DOHH2 (cell line): ENCODE measurements around the gene IFI27.

ENCODE experiments used
- EZH2phosphoT487 ChIP-seq: fragments of 200-600 bp; sonication (generic); IDR thresholded peaks from 2 replicates; pipeline ENCODE4 v1.6.1; 2017; ENCODE audit warnings: borderline replicate concordance, mild to moderate bottlenecking, antibody characterized with exemption, low read length, moderate library complexity, mixed read lengths
- TF ChIP-seq, protein P1 (sequence below): fragments of 200-600 bp; sonication (generic); IDR thresholded peaks from one replicate; pipeline ENCODE4 v1.5.1; 2014; ENCODE audit warnings: antibody characterized with exemption, mild to moderate bottlenecking, low read depth, low read length; ENCODE audit not compliant: poor library complexity, severe bottlenecking

DNA sequence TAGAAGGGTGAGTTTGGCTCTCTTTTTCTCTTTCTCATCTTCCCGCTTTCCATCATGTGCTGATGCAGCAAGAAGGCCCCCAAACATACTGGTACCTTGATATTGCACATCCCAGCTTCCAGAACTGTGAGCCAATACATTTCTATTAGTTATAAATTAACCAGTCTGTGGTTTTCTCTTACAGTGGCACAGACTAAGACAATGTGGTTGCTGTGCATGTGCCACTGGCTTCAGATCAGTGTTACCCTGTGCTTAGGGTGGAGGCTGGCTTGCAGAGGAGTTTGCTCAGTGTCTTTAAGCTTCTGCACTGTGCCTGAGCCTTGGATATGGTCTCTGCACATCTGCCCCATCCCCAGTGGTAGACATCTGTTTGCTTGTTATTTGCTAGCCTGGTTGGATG lies 13.3 kb downstream of the IFI27 start:
- TF ChIP-seq, protein P1, sequence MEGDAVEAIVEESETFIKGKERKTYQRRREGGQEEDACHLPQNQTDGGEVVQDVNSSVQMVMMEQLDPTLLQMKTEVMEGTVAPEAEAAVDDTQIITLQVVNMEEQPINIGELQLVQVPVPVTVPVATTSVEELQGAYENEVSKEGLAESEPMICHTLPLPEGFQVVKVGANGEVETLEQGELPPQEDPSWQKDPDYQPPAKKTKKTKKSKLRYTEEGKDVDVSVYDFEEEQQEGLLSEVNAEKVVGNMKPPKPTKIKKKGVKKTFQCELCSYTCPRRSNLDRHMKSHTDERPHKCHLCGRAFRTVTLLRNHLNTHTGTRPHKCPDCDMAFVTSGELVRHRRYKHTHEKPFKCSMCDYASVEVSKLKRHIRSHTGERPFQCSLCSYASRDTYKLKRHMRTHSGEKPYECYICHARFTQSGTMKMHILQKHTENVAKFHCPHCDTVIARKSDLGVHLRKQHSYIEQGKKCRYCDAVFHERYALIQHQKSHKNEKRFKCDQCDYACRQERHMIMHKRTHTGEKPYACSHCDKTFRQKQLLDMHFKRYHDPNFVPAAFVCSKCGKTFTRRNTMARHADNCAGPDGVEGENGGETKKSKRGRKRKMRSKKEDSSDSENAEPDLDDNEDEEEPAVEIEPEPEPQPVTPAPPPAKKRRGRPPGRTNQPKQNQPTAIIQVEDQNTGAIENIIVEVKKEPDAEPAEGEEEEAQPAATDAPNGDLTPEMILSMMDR = no peak
- TF ChIP-seq EZH2phosphoT487 = no peak
